Raji (cell line): ENCODE measurements around the gene BIRC7.

ENCODE experiments used
- POLR2A ChIP-seq: IDR thresholded peaks from 2 replicates; pipeline ENCODE4 v1.6.1; 2011; ENCODE audit warnings: low read depth, low read length, control low read depth; ENCODE audit not compliant: insufficient read depth

The BIRC7 gene

GRCh38 chr20:63232235-63233060 is 3.3 kb upstream of the BIRC7 start:
- TF ChIP-seq POLR2A = no peak

- TF ChIP-seq POLR2A = no peak
These were observed 2.7 kb upstream of the BIRC7 start for GRCh38 chr20:63233061-63233344.

GRCh38 chr20:63233924-63234323 is 1.8 kb upstream of the BIRC7 start:
- TF ChIP-seq POLR2A = no peak

- no peak for TF ChIP-seq POLR2A
These were observed 859 bp upstream of the BIRC7 start for GRCh38 chr20:63234693-63235398.

- TF ChIP-seq POLR2A = no peak
These were observed 572 bp downstream of the BIRC7 start for GRCh38 chr20:63236116-63236837.

- TF ChIP-seq POLR2A = no peak
These were observed 2.3 kb downstream of the BIRC7 start for GRCh38 chr20:63238031-63238430.

GRCh38 chr20:63238514-63239125 is 2.9 kb downstream of the BIRC7 start:
- TF ChIP-seq POLR2A = no peak

- TF ChIP-seq POLR2A = no peak
These were observed 3.7 kb downstream of the BIRC7 start for GRCh38 chr20:63239431-63239830.

- no peak for TF ChIP-seq POLR2A
These were observed 4.3 kb downstream of the BIRC7 start for GRCh38 chr20:63240004-63240403.

- TF ChIP-seq POLR2A = no peak
These were observed 5.6 kb downstream of the BIRC7 start for GRCh38 chr20:63241272-63241671.

- no peak for TF ChIP-seq POLR2A
These were observed 7.0 kb downstream of the BIRC7 start for GRCh38 chr20:63242736-63243135.

GRCh38 chr20:63243604-63244247 is 8.0 kb downstream of the BIRC7 start:
- TF ChIP-seq POLR2A = no peak

- TF ChIP-seq POLR2A = no peak
These were observed 8.8 kb downstream of the BIRC7 start for GRCh38 chr20:63244468-63244867.

GRCh38 chr20:63246490-63247288 is 11.0 kb downstream of the BIRC7 start:
- TF ChIP-seq POLR2A = no peak
